K562 (cell line): Measurements from ENCODE around the gene SH3BGRL3. TPM values are rescaled to one million over a fixed set of nuclear protein-coding genes. Genes with fewer than 3 reads are reported as not detected.
A peak's percentile ranks its signal among the peaks of the same experiment; 100 is the strongest.

Source experiments
- ARID2 ChIP-seq: fragments of 450-650 bp; IDR thresholded peaks from 2 replicates; pipeline ENCODE4 v1.6.1; 2017; ENCODE audit warnings: antibody characterized with exemption, mild to moderate bottlenecking
- BRCA1 ChIP-seq, 2 experiments: fragments of 450-650 bp in 1 of 2; sonication (generic) in 1 of 2; formaldehyde crosslinking in 1 of 2; IDR thresholded peaks; 2 replicates each; pipeline versions ENCODE4 v1.5.0 to v1.6.1; 2017 to 2020; ENCODE audit warnings: mild to moderate bottlenecking in 1 of 2, missing genetic modification reagents in 1 of 2
- GABPB1 ChIP-seq: sonication (generic); formaldehyde crosslinking; IDR thresholded peaks from 2 replicates; pipeline ENCODE4 v1.8.0; 2022; ENCODE audit warnings: mild to moderate bottlenecking, missing genetic modification reagents
- HOXB6 ChIP-seq: fragments of 250-450 bp; sonication (Bioruptor Pico); IDR thresholded peaks from 2 replicates; pipeline ENCODE4 v1.5.1; 2022; ENCODE audit warnings: mild to moderate bottlenecking, borderline replicate concordance
- JUND ChIP-seq, 2 experiments: IDR thresholded peaks; 2 replicates in 1 of 2; 3 replicates in 1 of 2; pipeline ENCODE4 v1.6.1; 2011; ENCODE audit warnings: borderline replicate concordance in 2 of 2, low read depth in 2 of 2, low read length in 2 of 2, improper control_type of control experiment in 1 of 2, missing biosample characterization in 1 of 2, missing genetic modification characterization in 1 of 2, missing genetic modification reagents in 1 of 2
- NCOR1 ChIP-seq: fragments of 450-650 bp; IDR thresholded peaks from 2 replicates; pipeline ENCODE4 v1.6.1; 2016; ENCODE audit warnings: mild to moderate bottlenecking, moderate library complexity
- NKRF ChIP-seq: fragments of 450-650 bp; IDR thresholded peaks from 2 replicates; pipeline ENCODE4 v1.6.1; 2016; ENCODE audit warnings: borderline replicate concordance
- NR2C2 ChIP-seq, 2 experiments: fragments of 200-800 bp in 1 of 2; sonication (Bioruptor generic) in 1 of 2; sonication (generic) in 1 of 2; formaldehyde crosslinking in 1 of 2; IDR thresholded peaks; 2 replicates each; pipeline versions ENCODE4 v1.6.1 to v1.8.0; 2016 to 2022; ENCODE audit warnings: mild to moderate bottlenecking in 1 of 2, missing compliant biosample characterization in 1 of 2, missing genetic modification characterization in 1 of 2, missing genetic modification reagents in 1 of 2
- POLR2AphosphoS2 ChIP-seq: IDR thresholded peaks from 2 replicates; pipeline ENCODE4 v1.6.1; 2012; ENCODE audit warnings: low read length, improper control_type of control experiment
- POU5F1 ChIP-seq: fragments of 150-350 bp; IDR thresholded peaks from 2 replicates; pipeline ENCODE4 v1.6.1; 2014; ENCODE audit warnings: borderline replicate concordance, low read length, low read depth, mild to moderate bottlenecking; ENCODE audit not compliant: partially characterized antibody
- RAD21 ChIP-seq, 2 experiments: fragments of 250-450 bp in 1 of 2; fragments of 450-650 bp in 1 of 2; sonication (Bioruptor Pico) in 1 of 2; formaldehyde crosslinking in 1 of 2; IDR thresholded peaks in 1 of 2; conservative IDR thresholded peaks in 1 of 2; 2 replicates each; pipeline versions ENCODE4 v1.4.0 to v1.8.0; 2020 to 2022; ENCODE audit warnings: mild to moderate bottlenecking in 2 of 2, moderate library complexity in 1 of 2
- RBBP5 ChIP-seq: fragments of 200-600 bp; sonication (generic); IDR thresholded peaks from 2 replicates; pipeline ENCODE4 v1.6.1; 2012; ENCODE audit warnings: borderline replicate concordance, mild to moderate bottlenecking, low read length, control low read depth, inconsistent platforms; ENCODE audit not compliant: insufficient read depth, poor library complexity, severe bottlenecking
- SMARCA5 ChIP-seq: fragments of 450-650 bp; IDR thresholded peaks from 2 replicates; pipeline ENCODE4 v1.6.1; 2016
- TBP ChIP-seq: optimal IDR thresholded peaks from 2 replicates; pipeline ENCODE3; 2011; ENCODE audit warnings: low read depth, low read length, improper control_type of control experiment
- TRIM24 ChIP-seq, 2 experiments: fragments of 450-650 bp; IDR thresholded peaks; 2 replicates each; pipeline ENCODE4 v1.6.1; 2016
- TRIM25 ChIP-seq: fragments of 450-650 bp; IDR thresholded peaks from 2 replicates; pipeline ENCODE4 v1.7.0; 2016; ENCODE audit warnings: borderline replicate concordance
- ZNF316 ChIP-seq: fragments of 450-650 bp; IDR thresholded peaks from 2 replicates; pipeline ENCODE4 v1.6.1; 2016
- ZNF324 ChIP-seq: fragments of 250-450 bp; sonication (Bioruptor Pico); IDR thresholded peaks from 2 replicates; pipeline ENCODE4 v1.4.0; 2020; ENCODE audit warnings: mild to moderate bottlenecking
- ZNF561 ChIP-seq: fragments of 450-650 bp; formaldehyde crosslinking; conservative IDR thresholded peaks from 2 replicates; pipeline ENCODE4 v1.4.0; 2020; ENCODE audit warnings: mild to moderate bottlenecking, moderate library complexity
- ZNF57 ChIP-seq: fragments of 450-650 bp; formaldehyde crosslinking; IDR thresholded peaks from 2 replicates; pipeline ENCODE4 v1.4.0; 2020; ENCODE audit warnings: mild to moderate bottlenecking, moderate library complexity
- ZNF699 ChIP-seq: fragments of 250-450 bp; sonication (Bioruptor Pico); IDR thresholded peaks from 2 replicates; pipeline ENCODE4 v1.8.0; 2021; ENCODE audit warnings: mild to moderate bottlenecking, moderate library complexity; ENCODE audit not compliant: insufficient replicate concordance
- ZNF707 ChIP-seq: fragments of 250-450 bp; sonication (Bioruptor Pico); conservative IDR thresholded peaks from 2 replicates; pipeline ENCODE4 v1.8.0; 2022; ENCODE audit warnings: inconsistent platforms, mild to moderate bottlenecking, moderate library complexity
- ZNF764 ChIP-seq: fragments of 250-450 bp; sonication (Bioruptor Pico); IDR thresholded peaks from 2 replicates; pipeline ENCODE4 v1.4.0; 2020; ENCODE audit warnings: low read depth, mild to moderate bottlenecking, moderate library complexity
- ZSCAN29 ChIP-seq: fragments of 450-650 bp; IDR thresholded peaks from 2 replicates; pipeline ENCODE4 v1.6.1; 2017
- polyA plus RNA-seq, 8 experiments: library from polyadenylated mRNA; depleted of rRNA in 4 of 8; stranded (reverse) in 5 of 8; unstranded in 3 of 8; fragments of >200 nt; fragmentation: Nextera tagmentation in 2 of 8; fragmentation: Illumina TruSeq in 1 of 8; extraction: Ambion mirVana in 2 of 8; extraction: Trizol in 1 of 8; gene quantifications; 2 replicates each; pipeline versions ENCODE4 v1.2.1 to v1.2.3, GENCODE V29; 2011 to 2014; ENCODE audit warnings: inconsistent platforms in 1 of 8, missing spikeins in 1 of 8
- total RNA-seq, 7 experiments: library from RNA; depleted of rRNA in 6 of 7; stranded (reverse); fragments of >200 nt in 6 of 7; fragmentation: Illumina TruSeq in 2 of 7; extraction: Trizol in 2 of 7; gene quantifications; 2 replicates each; pipeline versions ENCODE4 v1.2.1 to v1.2.3, GENCODE V29; 2011 to 2021; ENCODE audit warnings: low replicate concordance in 1 of 7

The SH3BGRL3 gene
- total and polyA plus RNA-seq, 9 of the 15 experiments (the other 6 are each of a cell fraction or from before 2014, with no cell fraction given) = 30.3 to 140 (median 54.2) TPM

DNA sequence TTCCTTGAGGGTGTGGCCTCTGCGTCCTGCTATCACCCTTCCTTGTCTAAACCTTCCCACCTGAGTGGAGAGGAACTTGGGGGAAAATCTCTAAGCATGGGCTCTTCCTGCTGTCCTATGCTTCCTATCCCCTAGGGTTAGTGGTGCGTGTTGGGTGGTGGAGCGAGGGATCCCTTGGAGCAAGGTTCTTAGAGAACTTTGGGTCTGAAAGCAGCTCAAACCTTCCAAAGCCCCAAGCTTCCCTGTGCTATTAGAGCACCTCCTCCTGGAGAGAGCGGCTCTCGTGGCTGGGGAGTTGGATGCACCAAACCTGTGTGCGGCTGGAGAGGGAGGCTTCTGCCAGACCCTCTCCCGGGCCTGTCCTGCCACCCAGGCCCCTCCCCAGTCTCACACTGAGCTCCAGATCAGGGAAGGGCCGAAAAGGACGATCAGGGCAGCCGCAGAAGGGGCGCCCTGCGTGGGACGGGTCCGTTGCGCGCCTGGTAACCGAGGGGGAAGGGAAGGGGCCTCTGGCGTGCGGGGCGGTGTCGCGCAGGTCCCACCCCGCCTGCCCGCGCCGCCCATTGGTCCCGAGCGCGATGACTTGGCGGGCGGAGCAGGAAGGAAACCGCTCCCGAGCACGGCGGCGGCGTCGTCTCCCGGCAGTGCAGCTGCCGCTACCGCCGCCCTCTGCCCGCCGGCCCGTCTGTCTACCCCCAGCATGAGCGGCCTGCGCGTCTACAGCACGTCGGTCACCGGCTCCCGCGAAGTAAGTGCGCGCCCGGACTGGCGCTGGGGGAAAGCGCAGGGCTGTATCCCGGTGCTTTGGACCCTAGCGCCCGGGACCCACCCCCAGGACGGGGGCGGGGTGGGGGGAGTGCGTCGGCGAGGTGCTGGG, at the start of gene SH3BGRL3 (continued):
- TF ChIP-seq RBBP5 (peak; percentile 81), ZNF316 (no peak), ZNF764 (CRISPR knock-in tag) (peak; percentile 97), ZNF324 (CRISPR knock-in tag) (no peak), ARID2 (no peak), POU5F1 (no peak), GABPB1 (CRISPR knock-in tag) (peak; percentile 83), TRIM25 (no peak), NCOR1 (peak; percentile 5; the same call in 1 of the 2 replicates), HOXB6 (CRISPR knock-in tag) (no peak), ZSCAN29 (peak; percentile 72; the same call in 1 of the 2 replicates), SMARCA5 (peak; percentile 36; the same call in 1 of the 2 replicates), ZNF561 (CRISPR knock-in tag) (0 out of 2 replicates have a peak, but pooled peaks have one; percentile 16), TBP (no peak), ZNF699 (CRISPR knock-in tag) (no peak), RAD21 (CRISPR knock-in tag; conservative IDR thresholded peaks at IDR 0.05 in 1 of 2, IDR thresholded peaks at IDR 0.05 in 1 of 2) (peak; percentile 35 to 40; a peak in 2 of 4 replicates), ZNF707 (CRISPR knock-in tag) (no peak), BRCA1 (IDR thresholded peaks at IDR 0.05) (no peak), BRCA1 (CRISPR knock-in tag; IDR thresholded peaks at IDR 0.05) (no peak; the same call in 1 of the 2 replicates), NKRF (peak; percentile 75), TRIM24 (IDR thresholded peaks at IDR 0.05) (0 out of 4 replicates have a peak, but pooled peaks have one; percentile 8 to 28), ZNF57 (CRISPR knock-in tag) (0 out of 2 replicates have a peak, but pooled peaks have one; percentile 12), POLR2AphosphoS2 (peak; percentile 88), NR2C2 (CRISPR knock-in tag; IDR thresholded peaks at IDR 0.05) (peak; percentile 67), NR2C2 (tag; IDR thresholded peaks at IDR 0.05) (peak; percentile 55; the same call in 1 of the 2 replicates), JUND (IDR thresholded peaks at IDR 0.05; ENCODE audit: borderline replicate concordance, low read depth, low read length) (peak; percentile 31; the same call in 1 of the 2 replicates), JUND (tag; IDR thresholded peaks at IDR 0.05; ENCODE audit: borderline replicate concordance, low read depth, low read length) (peak; percentile 54; the same call in 1 of the 3 replicates)
